Measurements from ENCODE around the gene DBNDD2.

The DBNDD2 gene

GRCh38 chr20:45415822-45416637 is 7.9 kb downstream of the DBNDD2 start, which contains the start of gene PIGT:
Gene PIGT (plus strand): TSS chr20:45416141. CDS start chr20:45416157, 16 bp downstream.
- peak; percentile 69 to 75 for DNase-seq (ENCODE audit: low read depth in 1 of 2, low spot score in 1 of 2)

- no peak for DNase-seq (ENCODE audit: low read depth in 1 of 2, low spot score in 1 of 2)
Observed at GRCh38 chr20:45416917-45417316, 8.8 kb downstream of the DBNDD2 start.

GRCh38 chr20:45419188-45420091 is 11.4 kb downstream of the DBNDD2 start:
- DNase-seq (ENCODE audit: low read depth in 1 of 2, low spot score in 1 of 2), result no peak

GRCh38 chr20:45420125-45420524 is 12.0 kb downstream of the DBNDD2 start:
- no peak for DNase-seq (ENCODE audit: low read depth in 1 of 2, low spot score in 1 of 2)

- DNase-seq (ENCODE audit: low read depth in 1 of 2, low spot score in 1 of 2), result no peak
Observed at GRCh38 chr20:45423700-45424099, 15.6 kb downstream of the DBNDD2 start.

- DNase-seq (ENCODE audit: low read depth in 1 of 2, low spot score in 1 of 2), result no peak
Observed at GRCh38 chr20:45425561-45425960, 17.5 kb downstream of the DBNDD2 start.

GRCh38 chr20:45426320-45427016 is 18.4 kb downstream of the DBNDD2 start:
- no peak for DNase-seq (ENCODE audit: low read depth in 1 of 2, low spot score in 1 of 2)

- no peak for DNase-seq (ENCODE audit: low read depth in 1 of 2, low spot score in 1 of 2)
Observed at GRCh38 chr20:45427236-45428149, 19.4 kb downstream of the DBNDD2 start.

GRCh38 chr20:45429618-45430017 is 21.5 kb downstream of the DBNDD2 start:
- DNase-seq (ENCODE audit: low read depth in 1 of 2, low spot score in 1 of 2), result no peak

GRCh38 chr20:45432294-45432693 is 24.2 kb downstream of the DBNDD2 start:
- no peak for DNase-seq (ENCODE audit: low read depth in 1 of 2, low spot score in 1 of 2)

GRCh38 chr20:45433316-45433715 is 25.2 kb downstream of the DBNDD2 start:
- DNase-seq (ENCODE audit: low read depth in 1 of 2, low spot score in 1 of 2), result no peak

- DNase-seq (ENCODE audit: low read depth in 1 of 2, low spot score in 1 of 2), result no peak
Observed at GRCh38 chr20:45433976-45434375, 25.9 kb downstream of the DBNDD2 start.

GRCh38 chr20:45436732-45437485 is 28.8 kb downstream of the DBNDD2 start:
- DNase-seq (ENCODE audit: low read depth in 1 of 2, low spot score in 1 of 2), result peak; percentile 78 to 80

GRCh38 chr20:45440424-45440823 is 32.3 kb downstream of the DBNDD2 start:
- no peak for DNase-seq (ENCODE audit: low read depth in 1 of 2, low spot score in 1 of 2)

- DNase-seq (ENCODE audit: low read depth in 1 of 2, low spot score in 1 of 2), result no peak
Observed at GRCh38 chr20:45440891-45441685, 33.0 kb downstream of the DBNDD2 start.

GRCh38 chr20:45441746-45442145 is 33.7 kb downstream of the DBNDD2 start:
- DNase-seq (ENCODE audit: low read depth in 1 of 2, low spot score in 1 of 2), result no peak

GRCh38 chr20:45444050-45444449 is 36.0 kb downstream of the DBNDD2 start:
- no peak for DNase-seq (ENCODE audit: low read depth in 1 of 2, low spot score in 1 of 2)

GRCh38 chr20:45445805-45446562 is 37.9 kb downstream of the DBNDD2 start:
- peak in 1 of 2 donors; percentile 8 for DNase-seq (ENCODE audit: low read depth in 1 of 2, low spot score in 1 of 2)

Measured in stimulated activated CD4-positive, alpha-beta T cell treated with anti-CD3 and anti-CD28 coated beads, Interleukin-15, amount 100 ng/mL, for 1 hour (primary cell).